ENCODE results near the gene SORCS3. TPM values are rescaled to one million over a fixed set of nuclear protein-coding genes. Genes with fewer than 3 reads are reported as not detected.

SORCS3 gene
- total RNA-seq, 1 experiment from 2014 or later, result 0.04 TPM

DNA sequence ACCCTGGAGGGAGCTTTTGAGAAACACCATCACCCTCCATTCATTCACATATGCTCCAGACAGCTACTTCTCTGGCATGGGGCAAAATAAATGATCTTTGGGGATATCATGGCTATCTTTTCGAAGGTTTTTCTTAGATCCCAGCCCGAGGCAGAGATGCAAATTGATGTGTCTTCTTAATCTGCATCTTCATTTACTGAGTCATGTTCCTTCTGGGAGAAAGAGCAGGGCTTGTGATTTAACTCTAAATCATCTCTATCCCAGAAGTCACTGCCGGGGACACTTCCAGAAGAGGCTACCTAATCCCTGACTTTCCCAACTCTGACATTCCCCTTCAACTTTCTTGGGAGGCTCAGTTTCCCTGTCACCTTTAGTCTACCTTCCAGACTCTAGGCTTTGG lies 90.1 kb downstream of the SORCS3 start:
- no peak overlapping the region for H2BK15ac ChIP-seq (ENCODE audit: low read depth, low read length)
- TF ChIP-seq, protein P1, sequence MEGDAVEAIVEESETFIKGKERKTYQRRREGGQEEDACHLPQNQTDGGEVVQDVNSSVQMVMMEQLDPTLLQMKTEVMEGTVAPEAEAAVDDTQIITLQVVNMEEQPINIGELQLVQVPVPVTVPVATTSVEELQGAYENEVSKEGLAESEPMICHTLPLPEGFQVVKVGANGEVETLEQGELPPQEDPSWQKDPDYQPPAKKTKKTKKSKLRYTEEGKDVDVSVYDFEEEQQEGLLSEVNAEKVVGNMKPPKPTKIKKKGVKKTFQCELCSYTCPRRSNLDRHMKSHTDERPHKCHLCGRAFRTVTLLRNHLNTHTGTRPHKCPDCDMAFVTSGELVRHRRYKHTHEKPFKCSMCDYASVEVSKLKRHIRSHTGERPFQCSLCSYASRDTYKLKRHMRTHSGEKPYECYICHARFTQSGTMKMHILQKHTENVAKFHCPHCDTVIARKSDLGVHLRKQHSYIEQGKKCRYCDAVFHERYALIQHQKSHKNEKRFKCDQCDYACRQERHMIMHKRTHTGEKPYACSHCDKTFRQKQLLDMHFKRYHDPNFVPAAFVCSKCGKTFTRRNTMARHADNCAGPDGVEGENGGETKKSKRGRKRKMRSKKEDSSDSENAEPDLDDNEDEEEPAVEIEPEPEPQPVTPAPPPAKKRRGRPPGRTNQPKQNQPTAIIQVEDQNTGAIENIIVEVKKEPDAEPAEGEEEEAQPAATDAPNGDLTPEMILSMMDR (conservative IDR thresholded peaks at IDR 0.05), result no peak
- no peak overlapping the region for H3K4me2 ChIP-seq (ENCODE audit: insufficient read depth, insufficient read length, low read length)
- no peaks in the 10 kb centered on the region for H3K79me1 ChIP-seq (ENCODE audit: insufficient read depth, low read depth, low read length, poor library complexity, severe bottlenecking)
- no peak overlapping the region for H4K8ac ChIP-seq (replicated peaks; ENCODE audit: insufficient read length, low read depth, low read length)
- H2BK20ac ChIP-seq (ENCODE audit: low read depth, low read length, poor library complexity, severe bottlenecking), result no peak overlapping the region
- Mint-ChIP-seq H3K27ac (no peak overlapping the region), H3K9me3 (peaks cover 5 to 8% of the 10 kb centered on the region in 2 experiments), H3K4me3 (no peak overlapping the region), H3K36me3 (ENCODE audit: insufficient read depth in 1 of 3, low read depth in 3 of 3) (peaks cover 0 to 9% (median 6%) of the 10 kb centered on the region in 3 experiments; a peak in 4 of 7 replicates), H3K27me3 (ENCODE audit: low read depth) (peaks cover 7% of the 10 kb centered on the region), H3K4me1 (peaks cover 26 to 28% of the 10 kb centered on the region in 2 experiments)
- H3K27me3 ChIP-seq (ENCODE audit: insufficient read depth, low read length), result no peaks in the 10 kb centered on the region
- no peak for DNase-seq
- no peaks in the 10 kb centered on the region for H4K20me1 ChIP-seq (ENCODE audit: control insufficient read depth, insufficient read depth, insufficient read length)
- no peak overlapping the region for H3K23ac ChIP-seq (ENCODE audit: insufficient read length, low read depth, low read length)
- peaks cover 3% of the 10 kb centered on the region for H3K9me3 ChIP-seq (ENCODE audit: control insufficient read depth, low read depth, low read length)
- no peak overlapping the region for H4K91ac ChIP-seq (ENCODE audit: insufficient read length, low read depth, low read length)
- H3T11ph ChIP-seq (ENCODE audit: low read length), result no peak overlapping the region
- H2BK5ac ChIP-seq (ENCODE audit: insufficient read length, low read length), result no peak overlapping the region
- H3K18ac ChIP-seq (ENCODE audit: insufficient read length, low read depth, low read length), result no peak overlapping the region
- H3K56ac ChIP-seq (ENCODE audit: insufficient read length, low read depth, low read length), result no peak overlapping the region
- no peak overlapping the region for H2BK12ac ChIP-seq (ENCODE audit: insufficient read length, low read depth, low read length)
- peaks cover 6% of the 10 kb centered on the region for H3K23me2 ChIP-seq (ENCODE audit: insufficient read length, low read depth, low read length, poor library complexity, severe bottlenecking)
- H2AFZ ChIP-seq (ENCODE audit: low read length), result no peak overlapping the region
- H3K4me1 ChIP-seq (ENCODE audit: insufficient read depth, low read length), result peaks cover 5% of the 10 kb centered on the region
- no CpG with 5 or more reads among the region's 3 CpGs for WGBS (ENCODE audit: extremely low coverage, insufficient read length, low lambda C conversion rate)
- no peaks in the 10 kb centered on the region for H3K79me2 ChIP-seq (ENCODE audit: insufficient read depth, low read length)
- H2AK5ac ChIP-seq (ENCODE audit: insufficient read length, low read length), result no peak overlapping the region
- H3K14ac ChIP-seq (ENCODE audit: insufficient read depth, low read length), result no peak overlapping the region
- no peak overlapping the region for H2BK120ac ChIP-seq (ENCODE audit: low read depth, low read length, poor library complexity, severe bottlenecking)
- no peak overlapping the region for H4K5ac ChIP-seq (ENCODE audit: insufficient read length, low read depth, low read length)
- H3K9ac ChIP-seq (ENCODE audit: extremely low read depth, insufficient read length, low read length), result no peak overlapping the region
- no peak overlapping the region for H3K4ac ChIP-seq (ENCODE audit: low read depth, low read length)
- H3K27ac ChIP-seq (ENCODE audit: insufficient read length, low read depth, low read length), result no peak overlapping the region

Measured in H9 (cell line).